ENCODE measurements around the gene KIF14. TPM values are rescaled to one million over a fixed set of nuclear protein-coding genes. Genes with fewer than 3 reads are reported as not detected.

KIF14 gene
- total RNA-seq, 1 donor from 2014 or later = 1.0 TPM

DNA sequence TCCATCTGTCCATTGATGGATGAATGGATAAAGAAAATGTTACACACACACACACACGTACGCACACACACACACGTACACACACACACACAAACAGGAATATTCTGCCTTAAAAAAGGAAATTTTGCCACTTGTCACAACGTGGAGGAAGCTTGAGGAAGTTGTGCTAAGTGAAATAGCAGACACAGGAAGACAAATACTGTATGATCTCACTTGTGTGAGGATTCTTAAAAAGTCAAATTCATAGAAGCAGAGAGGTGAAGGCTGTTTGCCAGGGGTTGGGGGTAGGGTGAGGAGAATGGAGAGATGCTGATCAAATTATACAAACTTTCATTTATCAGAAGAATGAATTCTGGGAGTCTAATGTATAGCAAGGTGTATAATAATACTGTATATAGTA is 73.2 kb downstream of the KIF14 start:
- Histone ChIP-seq H3K9me3 (ENCODE audit: control insufficient read depth in 3 of 3, low read length in 3 of 3) (no peaks in the 10 kb centered on the region), H3K9ac (ENCODE audit: low read depth in 1 of 3, low read length in 3 of 3) (no peak overlapping the region), H3K36me3 (ENCODE audit: control insufficient read depth in 3 of 3, insufficient read depth in 3 of 3, low read length in 3 of 3) (no peaks in the 10 kb centered on the region), H3K27ac (ENCODE audit: low read depth, low read length) (no peak overlapping the region), H3K4me3 (ENCODE audit: low read length in 3 of 3) (no peak overlapping the region), H3K27me3 (ENCODE audit: control insufficient read depth in 3 of 3, insufficient read depth in 3 of 3, low read length in 3 of 3) (no peaks in the 10 kb centered on the region), H3K4me1 (ENCODE audit: control insufficient read depth in 3 of 3, insufficient read depth in 3 of 3, low read length in 3 of 3) (no peaks in the 10 kb centered on the region)

DNA sequence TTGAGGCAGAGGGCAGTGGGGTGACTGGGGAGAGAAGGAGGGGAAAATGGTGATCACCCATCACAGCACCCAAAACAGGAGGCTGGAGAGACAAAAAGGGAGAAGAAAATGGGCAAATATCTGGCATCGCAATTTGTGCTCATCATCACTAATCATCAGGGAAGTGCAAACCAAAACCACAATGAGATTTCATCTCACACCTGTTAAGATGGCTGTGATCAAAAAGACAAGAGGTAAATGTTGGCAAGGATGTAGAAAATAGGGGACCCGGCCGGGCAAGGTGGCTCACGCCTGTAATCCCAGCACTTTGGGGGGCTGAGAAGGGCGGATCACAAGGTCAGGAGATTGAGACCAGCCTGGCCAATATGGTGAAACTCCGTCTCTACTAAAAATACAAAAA is 74.0 kb downstream of the KIF14 start:
- no peaks in the 10 kb centered on the region for H3K27me3 ChIP-seq (ENCODE audit: control insufficient read depth in 3 of 3, insufficient read depth in 3 of 3, low read length in 3 of 3)
- H3K36me3 ChIP-seq (ENCODE audit: control insufficient read depth in 3 of 3, insufficient read depth in 3 of 3, low read length in 3 of 3) = no peaks in the 10 kb centered on the region
- H3K27ac ChIP-seq (ENCODE audit: low read depth, low read length) = no peak overlapping the region

DNA sequence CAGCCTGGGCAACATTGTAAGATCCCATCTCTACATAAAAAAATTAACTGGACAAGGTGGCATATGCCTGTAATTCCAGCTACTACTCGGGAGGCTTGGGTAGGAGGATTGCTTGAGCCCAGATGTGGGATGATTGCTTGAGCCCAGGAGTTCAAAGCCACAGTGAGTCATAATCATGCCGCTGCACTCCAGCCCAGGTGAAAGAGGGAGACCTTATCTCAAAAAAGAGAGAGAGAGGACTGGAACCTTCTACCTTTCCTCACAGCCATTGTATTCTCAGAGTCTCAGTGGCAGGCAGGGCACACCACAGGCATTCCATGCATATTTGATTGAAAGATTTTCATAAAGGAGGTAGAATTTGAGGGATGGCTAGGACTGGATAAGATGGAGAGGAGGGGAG is 78.4 kb downstream of the KIF14 start:
- Histone ChIP-seq H3K36me3 (ENCODE audit: control insufficient read depth in 3 of 3, insufficient read depth in 3 of 3, low read length in 3 of 3) (no peaks in the 10 kb centered on the region), H3K4me1 (ENCODE audit: control insufficient read depth in 3 of 3, insufficient read depth in 3 of 3, low read length in 3 of 3) (no peaks in the 10 kb centered on the region), H3K4me3 (ENCODE audit: low read length in 3 of 3) (no peak overlapping the region), H3K27me3 (ENCODE audit: control insufficient read depth in 3 of 3, insufficient read depth in 3 of 3, low read length in 3 of 3) (no peaks in the 10 kb centered on the region), H3K9ac (ENCODE audit: low read depth in 1 of 3, low read length in 3 of 3) (no peak overlapping the region), H3K9me3 (ENCODE audit: control insufficient read depth in 3 of 3, low read length in 3 of 3) (no peaks in the 10 kb centered on the region), H3K27ac (ENCODE audit: low read depth, low read length) (no peak overlapping the region)

More for the DNA sequence above, 74.0 kb downstream of the KIF14 start:
- no peaks in the 10 kb centered on the region for H3K9me3 ChIP-seq (ENCODE audit: control insufficient read depth in 3 of 3, low read length in 3 of 3)
- H3K4me1 ChIP-seq (ENCODE audit: control insufficient read depth in 3 of 3, insufficient read depth in 3 of 3, low read length in 3 of 3) = no peaks in the 10 kb centered on the region
- no peak overlapping the region for H3K9ac ChIP-seq (ENCODE audit: low read depth in 1 of 3, low read length in 3 of 3)
- no peak overlapping the region for H3K4me3 ChIP-seq (ENCODE audit: low read length in 3 of 3)

DNA sequence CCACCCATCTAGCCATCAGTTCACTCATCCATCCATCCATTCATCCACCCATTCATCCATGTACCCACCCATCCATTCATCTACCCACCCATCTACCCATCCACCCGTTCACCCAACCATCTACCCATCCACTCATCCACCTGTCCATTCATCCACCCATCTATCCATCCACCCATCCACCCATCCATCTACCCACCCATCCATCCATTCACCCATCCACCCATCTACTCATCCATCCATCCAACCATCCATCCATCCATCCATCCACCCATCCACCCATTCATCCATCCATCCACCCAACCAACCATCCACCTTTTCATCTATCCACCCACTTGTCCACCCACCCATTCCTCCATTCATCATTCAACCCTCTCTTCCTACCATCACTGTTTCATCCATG is 80.3 kb downstream of the KIF14 start:
- Histone ChIP-seq H3K4me1 (ENCODE audit: control insufficient read depth in 3 of 3, insufficient read depth in 3 of 3, low read length in 3 of 3) (no peaks in the 10 kb centered on the region), H3K27me3 (ENCODE audit: control insufficient read depth in 3 of 3, insufficient read depth in 3 of 3, low read length in 3 of 3) (no peaks in the 10 kb centered on the region), H3K27ac (ENCODE audit: low read depth, low read length) (no peak overlapping the region), H3K36me3 (ENCODE audit: control insufficient read depth in 3 of 3, insufficient read depth in 3 of 3, low read length in 3 of 3) (no peaks in the 10 kb centered on the region), H3K9ac (ENCODE audit: low read depth in 1 of 3, low read length in 3 of 3) (no peak overlapping the region), H3K4me3 (ENCODE audit: low read length in 3 of 3) (no peak overlapping the region), H3K9me3 (ENCODE audit: control insufficient read depth in 3 of 3, low read length in 3 of 3) (no peaks in the 10 kb centered on the region)

DNA sequence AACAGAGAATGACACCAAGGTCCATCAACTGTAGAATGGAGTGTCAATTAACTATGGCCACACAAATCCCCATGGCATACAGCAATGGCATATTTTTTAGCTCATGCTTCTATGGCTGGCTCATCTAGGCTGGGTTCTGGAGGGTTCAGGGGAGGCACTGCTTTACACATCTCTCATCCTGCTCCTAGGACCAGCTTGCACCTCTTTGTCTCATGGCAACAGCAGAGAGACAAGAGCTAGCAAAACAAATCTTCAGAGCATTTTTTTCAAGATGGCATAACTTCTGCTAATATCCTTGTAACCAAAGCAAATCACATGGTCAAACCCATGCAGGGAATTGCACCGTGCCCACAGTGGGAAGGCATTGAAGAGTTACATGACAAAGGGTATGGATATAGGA is 82.4 kb downstream of the KIF14 start:
- no peak overlapping the region for H3K9ac ChIP-seq (ENCODE audit: low read depth in 1 of 3, low read length in 3 of 3)
- H3K4me3 ChIP-seq (ENCODE audit: low read length in 3 of 3) = no peak overlapping the region

DNA sequence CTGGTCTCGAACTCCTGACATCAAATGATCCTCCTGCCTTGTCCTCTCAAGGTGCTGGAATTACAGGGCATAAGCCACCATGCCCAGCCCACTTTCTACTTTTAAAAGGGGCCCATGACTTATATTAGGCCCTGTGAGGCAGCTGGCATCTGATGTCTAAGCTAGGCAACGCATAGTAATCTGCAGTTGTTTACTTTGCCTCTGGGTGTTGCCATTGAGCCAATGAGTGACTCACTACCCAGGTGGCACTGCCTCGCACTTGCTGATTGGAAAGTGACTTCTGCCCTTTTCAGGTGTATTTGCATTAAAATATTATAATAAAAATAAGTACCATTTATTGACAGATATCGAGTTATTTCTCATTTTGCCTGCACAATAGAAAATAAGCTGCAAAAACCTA is 84.9 kb downstream of the KIF14 start:
- no peak overlapping the region for H3K27ac ChIP-seq (ENCODE audit: low read depth, low read length)
- H3K36me3 ChIP-seq (ENCODE audit: control insufficient read depth in 3 of 3, insufficient read depth in 3 of 3, low read length in 3 of 3) = no peaks in the 10 kb centered on the region
- peaks cover 0 to 2% (median 0%) of the 10 kb centered on the region in 3 donors for H3K27me3 ChIP-seq (ENCODE audit: control insufficient read depth in 3 of 3, insufficient read depth in 3 of 3, low read length in 3 of 3)
- no peak overlapping the region for H3K9ac ChIP-seq (ENCODE audit: low read depth in 1 of 3, low read length in 3 of 3)
- H3K4me1 ChIP-seq (ENCODE audit: control insufficient read depth in 3 of 3, insufficient read depth in 3 of 3, low read length in 3 of 3) = no peaks in the 10 kb centered on the region
- no peaks in the 10 kb centered on the region for H3K9me3 ChIP-seq (ENCODE audit: control insufficient read depth in 3 of 3, low read length in 3 of 3)
- H3K4me3 ChIP-seq (ENCODE audit: low read length in 3 of 3) = no peak overlapping the region

More for the DNA sequence above, 82.4 kb downstream of the KIF14 start:
- Histone ChIP-seq H3K36me3 (ENCODE audit: control insufficient read depth in 3 of 3, insufficient read depth in 3 of 3, low read length in 3 of 3) (no peaks in the 10 kb centered on the region), H3K27ac (ENCODE audit: low read depth, low read length) (no peak overlapping the region), H3K27me3 (ENCODE audit: control insufficient read depth in 3 of 3, insufficient read depth in 3 of 3, low read length in 3 of 3) (no peaks in the 10 kb centered on the region), H3K9me3 (ENCODE audit: control insufficient read depth in 3 of 3, low read length in 3 of 3) (no peaks in the 10 kb centered on the region), H3K4me1 (ENCODE audit: control insufficient read depth in 3 of 3, insufficient read depth in 3 of 3, low read length in 3 of 3) (no peaks in the 10 kb centered on the region)

DNA sequence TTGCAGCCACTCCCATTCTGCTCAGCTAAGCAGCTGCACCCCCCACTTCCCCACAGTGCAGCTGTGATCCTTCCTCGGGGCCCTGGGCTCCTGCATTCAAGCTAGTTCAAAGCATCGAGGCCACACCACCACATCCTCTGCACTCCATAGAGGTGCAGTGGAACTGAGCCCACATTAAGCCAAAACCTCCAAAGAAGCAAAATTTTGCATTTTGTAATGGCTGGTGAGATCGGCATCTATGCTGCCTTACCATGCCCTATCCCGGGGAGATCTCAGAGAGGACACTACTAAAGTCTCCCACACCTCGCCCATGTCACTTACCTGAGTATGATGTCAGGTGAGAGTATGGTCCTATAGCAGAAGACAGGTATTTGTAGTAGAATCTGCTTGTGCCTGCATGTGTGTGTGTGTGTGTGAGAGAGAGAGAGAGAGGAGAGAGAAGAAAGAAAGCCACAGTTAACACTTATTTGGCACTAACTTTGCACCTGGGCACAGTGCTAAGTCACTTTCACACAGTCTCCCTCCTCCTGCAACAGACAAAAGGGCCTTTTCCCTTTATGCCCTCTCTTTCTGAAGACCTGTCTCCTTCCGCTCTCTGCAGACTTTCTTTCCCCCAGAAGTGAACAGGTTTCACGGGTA is 89.8 kb downstream of the KIF14 start:
- Histone ChIP-seq H3K9ac (ENCODE audit: low read depth in 1 of 3, low read length in 3 of 3) (no peak overlapping the region), H3K9me3 (ENCODE audit: control insufficient read depth in 3 of 3, low read length in 3 of 3) (no peaks in the 10 kb centered on the region), H3K27ac (ENCODE audit: low read depth, low read length) (no peak overlapping the region), H3K4me1 (ENCODE audit: control insufficient read depth in 3 of 3, insufficient read depth in 3 of 3, low read length in 3 of 3) (no peaks in the 10 kb centered on the region), H3K4me3 (ENCODE audit: low read length in 3 of 3) (no peak overlapping the region), H3K36me3 (ENCODE audit: control insufficient read depth in 3 of 3, insufficient read depth in 3 of 3, low read length in 3 of 3) (no peaks in the 10 kb centered on the region), H3K27me3 (ENCODE audit: control insufficient read depth in 3 of 3, insufficient read depth in 3 of 3, low read length in 3 of 3) (peaks cover 0 to 2% (median 0%) of the 10 kb centered on the region in 3 donors)

DNA sequence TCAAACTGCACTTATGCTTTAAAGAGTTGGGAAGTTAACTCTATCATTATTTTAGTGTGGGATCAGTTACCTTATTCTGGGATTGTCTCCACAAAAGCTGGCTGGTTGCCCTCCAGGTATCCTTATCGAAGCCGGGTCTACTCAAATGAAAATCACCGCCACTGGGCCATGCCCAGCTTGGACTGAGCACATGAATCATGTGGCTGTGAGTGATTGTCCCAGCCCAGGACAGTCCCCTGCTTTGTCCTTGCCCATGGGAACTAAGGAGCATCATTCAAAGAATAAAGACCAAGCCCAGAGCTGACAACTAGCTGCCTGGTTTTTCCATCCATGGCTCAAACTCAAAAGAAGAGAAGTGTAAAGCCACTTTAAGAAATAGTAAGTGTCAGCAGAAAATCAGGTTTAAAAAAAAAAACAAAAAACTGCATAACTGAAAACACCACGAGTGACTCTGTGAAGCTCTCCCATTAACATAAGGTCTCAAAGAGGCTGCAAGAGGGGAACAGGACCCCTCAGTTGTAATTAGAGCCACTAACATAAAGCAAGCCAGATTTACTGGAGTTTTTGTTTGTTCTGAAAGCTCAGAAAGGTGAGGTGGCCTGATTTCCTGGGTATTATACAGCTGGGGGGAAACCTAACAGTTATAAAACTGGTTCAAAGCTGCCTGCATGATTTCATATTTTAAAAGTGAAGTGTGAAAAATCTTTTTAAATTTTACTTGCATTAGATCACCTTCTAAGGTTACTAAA is 91.5 kb downstream of the KIF14 start:
- no peak overlapping the region for H3K9ac ChIP-seq (ENCODE audit: low read depth in 1 of 3, low read length in 3 of 3)
- no peaks in the 10 kb centered on the region for H3K9me3 ChIP-seq (ENCODE audit: control insufficient read depth in 3 of 3, low read length in 3 of 3)
- H3K4me1 ChIP-seq (ENCODE audit: control insufficient read depth in 3 of 3, insufficient read depth in 3 of 3, low read length in 3 of 3) = peaks cover 0 to 3% (median 0%) of the 10 kb centered on the region in 3 donors
- H3K4me3 ChIP-seq (ENCODE audit: low read length in 3 of 3) = no peak overlapping the region
- H3K27ac ChIP-seq (ENCODE audit: low read depth, low read length) = no peak overlapping the region
- no peaks in the 10 kb centered on the region for H3K36me3 ChIP-seq (ENCODE audit: control insufficient read depth in 3 of 3, insufficient read depth in 3 of 3, low read length in 3 of 3)
- H3K27me3 ChIP-seq (ENCODE audit: control insufficient read depth in 3 of 3, insufficient read depth in 3 of 3, low read length in 3 of 3) = peaks cover 0 to 2% (median 0%) of the 10 kb centered on the region in 3 donors

DNA sequence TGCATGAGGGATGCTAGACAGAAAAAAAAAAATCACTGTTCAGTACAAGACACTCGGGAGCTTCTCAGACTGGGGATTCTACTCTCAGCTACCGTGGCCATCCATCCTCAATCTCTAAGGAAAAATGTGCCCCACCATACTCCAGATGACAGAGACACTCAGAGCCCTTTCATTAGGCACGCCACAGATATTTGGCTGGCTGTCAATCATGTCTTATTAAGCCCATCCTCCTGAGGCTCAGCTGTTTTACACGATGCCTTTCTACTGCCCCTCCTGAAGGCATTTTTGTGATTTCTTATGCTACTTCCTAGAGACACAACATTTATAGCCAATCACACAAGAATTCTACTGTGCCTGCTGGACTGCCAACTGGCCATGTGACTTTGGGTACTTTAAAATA is 92.9 kb downstream of the KIF14 start:
- no peak overlapping the region for H3K4me3 ChIP-seq (ENCODE audit: low read length in 3 of 3)
- H3K27me3 ChIP-seq (ENCODE audit: control insufficient read depth in 3 of 3, insufficient read depth in 3 of 3, low read length in 3 of 3) = peaks cover 0 to 2% (median 0%) of the 10 kb centered on the region in 3 donors
- H3K4me1 ChIP-seq (ENCODE audit: control insufficient read depth in 3 of 3, insufficient read depth in 3 of 3, low read length in 3 of 3) = peaks cover 0 to 3% (median 0%) of the 10 kb centered on the region in 3 donors
- H3K9me3 ChIP-seq (ENCODE audit: control insufficient read depth in 3 of 3, low read length in 3 of 3) = no peaks in the 10 kb centered on the region
- no peak overlapping the region for H3K27ac ChIP-seq (ENCODE audit: low read depth, low read length)
- H3K9ac ChIP-seq (ENCODE audit: low read depth in 1 of 3, low read length in 3 of 3) = no peak overlapping the region
- H3K36me3 ChIP-seq (ENCODE audit: control insufficient read depth in 3 of 3, insufficient read depth in 3 of 3, low read length in 3 of 3) = no peaks in the 10 kb centered on the region

Data from skeletal muscle tissue (tissue), 4 donors.